HG02970 (cell line): ENCODE results near the gene SYNRG.

Experiments used
- ATAC-seq: cut with Tn5 transposase; IDR thresholded peaks from one replicate; pipeline ENCODE4 v1.9.1; 2021; ENCODE audit warnings: mild to moderate bottlenecking, moderate library complexity, moderate number of reproducible peaks; ENCODE audit not compliant: unreplicated experiment, low FRiP score

SYNRG gene

GRCh38 chr17:37551788-37552187 is 57.4 kb downstream of the SYNRG start:
- ATAC-seq, result no peak

- no peak for ATAC-seq
Measured at GRCh38 chr17:37547986-37548385, 61.2 kb downstream of the SYNRG start.

- no peak for ATAC-seq
Measured at GRCh38 chr17:37546302-37546701, 62.9 kb downstream of the SYNRG start.

GRCh38 chr17:37545486-37545885 is 63.7 kb downstream of the SYNRG start:
- no peak for ATAC-seq

- ATAC-seq, result no peak
Measured at GRCh38 chr17:37543637-37544052, 65.6 kb downstream of the SYNRG start.

GRCh38 chr17:37541880-37542660 is 67.1 kb downstream of the SYNRG start:
- ATAC-seq, result no peak

GRCh38 chr17:37538981-37539659 is 70.1 kb downstream of the SYNRG start:
- no peak for ATAC-seq

GRCh38 chr17:37535906-37536305 is 73.3 kb downstream of the SYNRG start:
- ATAC-seq, result no peak

- no peak for ATAC-seq
Measured at GRCh38 chr17:37532756-37533155, 76.5 kb downstream of the SYNRG start.

- no peak for ATAC-seq
Measured at GRCh38 chr17:37530420-37530819, 78.8 kb downstream of the SYNRG start.

GRCh38 chr17:37527249-37527851 is 81.9 kb downstream of the SYNRG start:
- ATAC-seq, result no peak

GRCh38 chr17:37523715-37524219 is 85.5 kb downstream of the SYNRG start:
- no peak for ATAC-seq

- no peak for ATAC-seq
Measured at GRCh38 chr17:37521821-37522220, 87.4 kb downstream of the SYNRG start.

- ATAC-seq, result no peak
Measured at GRCh38 chr17:37520174-37520573, 89.0 kb downstream of the SYNRG start.

- ATAC-seq, result no peak
Measured at GRCh38 chr17:37519251-37519985, 89.8 kb downstream of the SYNRG start.

GRCh38 chr17:37518826-37519225 is 90.4 kb downstream of the SYNRG start:
- ATAC-seq, result no peak

GRCh38 chr17:37517881-37518280 is 91.3 kb downstream of the SYNRG start:
- no peak for ATAC-seq

GRCh38 chr17:37516127-37516571 is 93.1 kb downstream of the SYNRG start:
- ATAC-seq, result no peak

- no peak for ATAC-seq
Measured at GRCh38 chr17:37513711-37514110, 95.5 kb downstream of the SYNRG start.

- ATAC-seq, result no peak
Measured at GRCh38 chr17:37512442-37513068, 96.7 kb downstream of the SYNRG start.
